Measurements from ENCODE around the gene UTP14C.
"Not testable (repeated sequence)": the region's sequence is repeated elsewhere in the genome, so short reads cannot be mapped to it uniquely, and the experiment has no call there.

UTP14C gene

GRCh38 chr13:52051400-52051799 is 26.9 kb downstream of the UTP14C start:
- DNase-seq, result no peak

DNA sequence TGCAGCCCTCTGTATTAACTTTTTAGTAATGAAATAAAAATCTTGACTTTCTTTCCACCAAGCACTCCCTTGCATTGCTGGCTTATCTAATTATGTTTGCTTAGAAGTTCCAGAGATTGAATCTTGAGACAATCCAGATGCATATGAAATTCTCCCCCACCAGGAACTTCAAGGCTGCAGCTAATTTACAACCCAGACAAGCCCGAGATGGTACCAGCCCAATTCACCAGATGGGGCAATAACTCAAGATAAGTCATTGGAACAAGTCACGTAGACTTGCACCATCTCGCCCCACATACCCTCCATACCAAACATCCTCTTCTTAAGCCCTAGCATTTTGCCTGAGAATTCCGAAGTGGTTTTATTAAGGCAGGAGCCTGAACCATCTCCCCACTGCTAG is 29.0 kb downstream of the UTP14C start:
- no peak for DNase-seq

GRCh38 chr13:52061064-52061463 is 36.6 kb downstream of the UTP14C start:
- DNase-seq, result not testable (repeated sequence)

- no peak for DNase-seq
Measured at GRCh38 chr13:52061587-52061986, 37.1 kb downstream of the UTP14C start.

GRCh38 chr13:52067237-52067636 is 42.7 kb downstream of the UTP14C start:
- DNase-seq, result no peak

DNA sequence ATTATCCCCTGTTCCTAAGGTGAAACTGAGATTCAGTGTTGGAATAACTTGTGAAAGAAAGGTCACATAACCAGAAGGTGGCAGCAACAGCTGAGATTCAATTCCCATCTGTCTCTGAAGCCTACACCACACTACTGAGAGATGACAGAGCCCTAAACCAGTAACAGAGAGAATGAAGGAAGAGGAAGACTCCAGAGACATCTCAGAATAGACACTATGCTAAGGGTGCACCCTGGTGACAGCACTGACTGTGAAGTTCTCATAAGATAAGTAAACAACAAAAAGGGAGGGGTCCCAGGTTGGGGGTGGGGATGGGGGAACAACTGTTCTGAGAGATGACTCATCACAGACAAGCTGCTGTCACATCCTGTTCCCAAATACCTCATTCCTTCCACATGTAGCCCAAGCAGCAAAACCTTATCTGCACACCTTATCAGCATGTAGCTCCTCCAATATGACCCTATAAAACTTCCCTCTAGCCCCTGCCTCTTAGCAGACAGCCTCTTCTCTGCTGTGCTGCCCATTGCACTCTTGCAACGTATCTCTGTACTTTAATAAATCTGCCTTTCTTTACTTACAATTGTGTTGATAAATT is 46.5 kb downstream of the UTP14C start:
- DNase-seq, result no peak

All from NCI-H1436 (cell line).